HG03064 (cell line): ENCODE data around the gene KBTBD12.
"Not testable (repeated sequence)": the region's sequence is repeated elsewhere in the genome, so short reads cannot be mapped to it uniquely, and the experiment has no call there.

Experiments
- ATAC-seq: cut with Tn5 transposase; IDR thresholded peaks from one replicate; pipeline ENCODE4 v1.9.1; 2021; ENCODE audit warnings: low read depth; ENCODE audit not compliant: unreplicated experiment

The KBTBD12 gene

GRCh38 chr3:127915115-127915936, at the start of gene KBTBD12:
TSS of gene KBTBD12 (plus strand) at chr3:127915232. CDS start at chr3:127923062, 7,830 bp downstream.
- ATAC-seq, result no peak

GRCh38 chr3:127865941-127866340, 49.1 kb upstream of the KBTBD12 start:
- no peak for ATAC-seq

- ATAC-seq, result no peak
These were observed 47.6 kb upstream of the KBTBD12 start for GRCh38 chr3:127867412-127867811.

GRCh38 chr3:127867986-127868385, 47.0 kb upstream of the KBTBD12 start:
- ATAC-seq, result no peak

- ATAC-seq, result no peak
These were observed 44.9 kb upstream of the KBTBD12 start for GRCh38 chr3:127870156-127870555.

- ATAC-seq, result not testable (repeated sequence)
These were observed 40.9 kb upstream of the KBTBD12 start for GRCh38 chr3:127874097-127874496.

GRCh38 chr3:127881586-127881985, 33.4 kb upstream of the KBTBD12 start:
- ATAC-seq, result no peak

GRCh38 chr3:127884041-127884440, 31.0 kb upstream of the KBTBD12 start:
- no peak for ATAC-seq

- ATAC-seq, result no peak
These were observed 28.6 kb upstream of the KBTBD12 start for GRCh38 chr3:127886231-127886955.

- no peak for ATAC-seq
These were observed 28.1 kb upstream of the KBTBD12 start for GRCh38 chr3:127886956-127887231.

- no peak for ATAC-seq
These were observed 27.7 kb upstream of the KBTBD12 start for GRCh38 chr3:127887321-127887720.

- ATAC-seq, result no peak
These were observed 26.9 kb upstream of the KBTBD12 start for GRCh38 chr3:127888156-127888555.

- ATAC-seq, result no peak
These were observed 26.4 kb upstream of the KBTBD12 start for GRCh38 chr3:127888564-127889107.

- ATAC-seq, result no peak
These were observed 25.6 kb upstream of the KBTBD12 start for GRCh38 chr3:127889461-127889863.

GRCh38 chr3:127889976-127890650, 24.9 kb upstream of the KBTBD12 start:
- ATAC-seq, result no peak

GRCh38 chr3:127890651-127891290, 24.3 kb upstream of the KBTBD12 start:
- not testable (repeated sequence) for ATAC-seq

- no peak for ATAC-seq
These were observed 20.6 kb upstream of the KBTBD12 start for GRCh38 chr3:127894481-127894880.

- ATAC-seq, result no peak
These were observed 15.8 kb upstream of the KBTBD12 start for GRCh38 chr3:127899200-127899599.

- ATAC-seq, result no peak
These were observed 15.3 kb upstream of the KBTBD12 start for GRCh38 chr3:127899766-127900165.

- ATAC-seq, result no peak
These were observed 14.5 kb upstream of the KBTBD12 start for GRCh38 chr3:127900536-127900935.

GRCh38 chr3:127902486-127902885, 12.5 kb upstream of the KBTBD12 start:
- ATAC-seq, result no peak
